Ovary (tissue), 3 donors: ENCODE measurements around the gene USP20.

Source experiments
- EP300 ChIP-seq: sonication (generic); formaldehyde crosslinking; IDR thresholded peaks from one replicate; pipeline ENCODE4 v1.6.1; 2017; ENCODE audit warnings: antibody characterized with exemption
- TF ChIP-seq, protein P1 (sequence below), 3 donors: fragments of 450-650 bp in 2 of 3; fragments of 200-600 bp in 1 of 3; IDR thresholded peaks; one replicate each; pipeline versions ENCODE4 v1.5.1 to v1.8.0; 2016 to 2022; ENCODE audit warnings: antibody characterized with exemption in 3 of 3, mild to moderate bottlenecking in 1 of 3
- donor health status: DM: no; HTN: no; CAD: no.

DNA sequence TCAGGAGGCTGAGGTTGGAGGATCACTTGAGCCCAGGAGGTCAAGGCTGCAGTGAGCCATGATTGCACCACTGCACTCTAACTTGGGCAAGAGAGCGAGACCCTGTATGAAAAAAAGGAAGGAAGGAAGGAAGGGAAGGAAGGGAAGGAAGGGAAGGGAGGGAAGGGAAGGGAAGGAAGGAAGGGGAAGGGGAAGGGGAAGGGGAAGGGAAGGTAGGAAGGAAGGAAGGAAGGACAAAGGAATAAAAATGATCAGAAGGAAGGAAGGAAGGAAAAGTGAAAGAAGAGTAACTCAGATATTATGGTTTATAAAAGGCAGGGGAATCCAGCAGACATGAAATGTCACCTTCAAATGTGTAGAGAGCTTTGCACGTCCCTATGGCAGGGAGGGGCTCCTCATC lies 64.4 kb downstream of the USP20 start:
- TF ChIP-seq EP300: no peak
- TF ChIP-seq, protein P1, sequence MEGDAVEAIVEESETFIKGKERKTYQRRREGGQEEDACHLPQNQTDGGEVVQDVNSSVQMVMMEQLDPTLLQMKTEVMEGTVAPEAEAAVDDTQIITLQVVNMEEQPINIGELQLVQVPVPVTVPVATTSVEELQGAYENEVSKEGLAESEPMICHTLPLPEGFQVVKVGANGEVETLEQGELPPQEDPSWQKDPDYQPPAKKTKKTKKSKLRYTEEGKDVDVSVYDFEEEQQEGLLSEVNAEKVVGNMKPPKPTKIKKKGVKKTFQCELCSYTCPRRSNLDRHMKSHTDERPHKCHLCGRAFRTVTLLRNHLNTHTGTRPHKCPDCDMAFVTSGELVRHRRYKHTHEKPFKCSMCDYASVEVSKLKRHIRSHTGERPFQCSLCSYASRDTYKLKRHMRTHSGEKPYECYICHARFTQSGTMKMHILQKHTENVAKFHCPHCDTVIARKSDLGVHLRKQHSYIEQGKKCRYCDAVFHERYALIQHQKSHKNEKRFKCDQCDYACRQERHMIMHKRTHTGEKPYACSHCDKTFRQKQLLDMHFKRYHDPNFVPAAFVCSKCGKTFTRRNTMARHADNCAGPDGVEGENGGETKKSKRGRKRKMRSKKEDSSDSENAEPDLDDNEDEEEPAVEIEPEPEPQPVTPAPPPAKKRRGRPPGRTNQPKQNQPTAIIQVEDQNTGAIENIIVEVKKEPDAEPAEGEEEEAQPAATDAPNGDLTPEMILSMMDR (IDR thresholded peaks at IDR 0.05): no peak
